ENCODE measurements around the gene ANAPC2. TPM values are rescaled to one million over a fixed set of nuclear protein-coding genes. Genes with fewer than 3 reads are reported as not detected.

Gene ANAPC2
- total RNA-seq, 1 donor from 2014 or later = 72.9 TPM

DNA sequence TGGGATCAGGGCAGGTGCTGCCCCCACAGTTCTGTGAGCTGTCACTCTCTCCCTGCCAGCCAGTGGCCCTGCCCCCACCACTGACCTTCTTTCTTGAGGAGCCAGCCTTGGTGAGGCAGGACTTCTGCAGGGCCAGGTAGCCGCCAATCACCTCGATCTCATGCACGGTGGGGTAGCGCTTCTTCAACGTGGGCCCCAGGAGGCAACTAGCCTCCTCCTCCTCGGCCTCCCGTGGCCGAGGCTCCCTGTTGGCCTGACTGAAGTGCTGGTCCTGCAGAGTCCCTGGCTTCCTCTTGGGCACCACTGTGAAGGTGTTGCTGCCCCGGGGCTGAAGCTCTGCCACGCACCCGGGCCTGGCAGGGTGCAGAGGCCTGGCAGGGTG is 10.5 kb upstream of the ANAPC2 start:
- H3K27me3 Mint-ChIP-seq (ENCODE audit: unreplicated experiment) = peaks cover 5% of the 10 kb centered on the region
- H3K9me3 Mint-ChIP-seq (ENCODE audit: unreplicated experiment) = peaks cover 3% of the 10 kb centered on the region
- DNase-seq = no peak
- H3K27ac Mint-ChIP-seq (ENCODE audit: unreplicated experiment) = no peak overlapping the region
- H3K36me3 Mint-ChIP-seq (ENCODE audit: unreplicated experiment) = no peaks in the 10 kb centered on the region
- H3K4me3 Mint-ChIP-seq (ENCODE audit: unreplicated experiment) = no peak overlapping the region
- no peak for TF ChIP-seq CTCF (IDR thresholded peaks at IDR 0.05; ENCODE audit: partially characterized antibody, unreplicated experiment)
- peaks cover 4% of the 10 kb centered on the region for H3K4me1 Mint-ChIP-seq (ENCODE audit: low read depth, unreplicated experiment)

DNA sequence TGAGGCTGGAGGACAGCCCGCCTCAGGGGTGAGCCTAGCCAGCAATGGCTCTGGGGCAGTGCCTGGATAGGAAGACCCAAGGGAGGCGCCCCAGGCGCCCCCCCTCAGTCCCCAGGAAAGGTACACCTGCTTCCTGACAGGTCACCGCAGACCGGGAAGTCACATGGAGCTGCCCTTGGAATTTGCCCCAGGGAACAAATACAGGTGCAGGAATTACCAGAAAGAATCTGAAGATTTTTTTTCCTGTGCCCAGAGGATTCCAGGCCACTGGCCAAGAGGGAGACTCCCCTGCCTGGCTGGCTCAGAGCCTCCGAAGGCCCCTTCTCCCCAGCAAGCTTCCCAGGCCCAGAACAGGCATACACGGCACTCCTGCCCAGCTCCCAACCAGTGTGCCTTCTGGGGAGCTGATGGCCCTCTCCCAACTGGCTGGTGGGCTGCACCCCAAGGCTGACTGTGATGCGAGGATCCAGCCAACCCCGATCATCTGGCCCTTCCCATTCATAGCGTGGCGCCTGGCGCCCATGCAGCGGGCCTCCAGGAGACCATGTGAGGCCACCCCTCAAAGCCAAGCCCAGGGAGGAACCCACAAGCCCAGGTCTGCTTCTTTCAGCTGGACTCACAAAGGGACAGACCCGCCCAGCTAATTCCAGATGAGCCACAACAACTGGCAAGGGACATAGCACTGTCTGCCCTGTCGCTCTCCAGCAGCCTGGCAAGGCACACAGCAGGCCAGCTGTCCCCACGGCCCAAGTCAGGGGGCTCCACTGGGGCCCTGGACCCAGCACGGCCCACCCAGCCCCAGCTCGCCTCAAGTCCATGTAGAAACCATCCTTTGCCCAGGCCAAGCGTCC is 9.9 kb upstream of the ANAPC2 start:
- no peaks in the 10 kb centered on the region for H3K36me3 Mint-ChIP-seq (ENCODE audit: unreplicated experiment)
- peaks cover 4% of the 10 kb centered on the region for H3K4me1 Mint-ChIP-seq (ENCODE audit: low read depth, unreplicated experiment)
- peaks cover 3% of the 10 kb centered on the region for H3K9me3 Mint-ChIP-seq (ENCODE audit: unreplicated experiment)
- H3K27ac Mint-ChIP-seq (ENCODE audit: unreplicated experiment) = no peak overlapping the region
- DNase-seq = no peak
- H3K27me3 Mint-ChIP-seq (ENCODE audit: unreplicated experiment) = peaks cover 5% of the 10 kb centered on the region
- H3K4me3 Mint-ChIP-seq (ENCODE audit: unreplicated experiment) = no peak overlapping the region
- no peak for TF ChIP-seq CTCF (IDR thresholded peaks at IDR 0.05; ENCODE audit: partially characterized antibody, unreplicated experiment)

DNA sequence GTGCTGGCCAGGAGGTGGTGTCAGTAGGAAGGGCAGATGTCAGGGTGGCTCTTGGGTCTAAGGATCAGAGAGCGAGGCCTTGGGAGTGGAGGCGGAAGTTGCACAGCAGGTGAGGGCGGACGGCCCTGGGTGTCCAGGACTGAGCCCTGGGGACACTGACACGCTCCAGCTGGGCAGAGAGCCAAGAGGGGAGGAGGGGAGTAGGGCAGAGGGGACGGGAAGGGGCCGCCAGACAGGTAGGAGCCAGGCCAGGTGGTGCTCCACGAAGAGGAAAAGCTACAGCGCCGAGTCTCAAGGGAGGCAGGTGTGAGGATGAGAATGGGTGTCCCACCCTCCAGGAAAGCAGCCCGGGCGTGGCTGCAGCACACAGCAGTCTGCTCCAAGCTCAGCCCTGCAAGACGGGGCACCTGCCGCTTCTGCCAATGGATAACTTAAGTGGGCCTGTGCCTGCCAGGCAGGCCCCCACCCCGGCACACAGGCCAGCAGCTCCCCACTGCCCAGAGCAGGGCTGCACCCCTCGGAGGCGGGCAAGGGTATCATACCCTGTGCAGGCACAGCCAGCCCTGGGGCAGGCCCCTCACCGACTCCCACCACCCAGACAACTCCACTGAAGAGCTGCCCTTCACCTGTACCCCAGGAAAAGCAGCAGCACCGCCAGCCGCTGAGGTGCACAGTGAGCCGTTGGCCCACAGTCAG is 7.3 kb upstream of the ANAPC2 start:
- H3K27me3 Mint-ChIP-seq (ENCODE audit: unreplicated experiment) = peaks cover 2% of the 10 kb centered on the region
- no peaks in the 10 kb centered on the region for H3K36me3 Mint-ChIP-seq (ENCODE audit: unreplicated experiment)
- H3K4me1 Mint-ChIP-seq (ENCODE audit: low read depth, unreplicated experiment) = no peaks in the 10 kb centered on the region
- H3K4me3 Mint-ChIP-seq (ENCODE audit: unreplicated experiment) = no peak overlapping the region
- DNase-seq = no peak
- H3K9me3 Mint-ChIP-seq (ENCODE audit: unreplicated experiment) = no peaks in the 10 kb centered on the region
- no peak overlapping the region for H3K27ac Mint-ChIP-seq (ENCODE audit: unreplicated experiment)
- no peak for TF ChIP-seq CTCF (IDR thresholded peaks at IDR 0.05; ENCODE audit: partially characterized antibody, unreplicated experiment)

- H3K4me3 Mint-ChIP-seq (ENCODE audit: unreplicated experiment) = no peak overlapping the region
- H3K9me3 Mint-ChIP-seq (ENCODE audit: unreplicated experiment) = no peaks in the 10 kb centered on the region
- peaks cover 2% of the 10 kb centered on the region for H3K27me3 Mint-ChIP-seq (ENCODE audit: unreplicated experiment)
- no peak overlapping the region for H3K27ac Mint-ChIP-seq (ENCODE audit: unreplicated experiment)
- no peak for DNase-seq
- H3K36me3 Mint-ChIP-seq (ENCODE audit: unreplicated experiment) = no peaks in the 10 kb centered on the region
- no peaks in the 10 kb centered on the region for H3K4me1 Mint-ChIP-seq (ENCODE audit: low read depth, unreplicated experiment)
- no peak for TF ChIP-seq CTCF (IDR thresholded peaks at IDR 0.05; ENCODE audit: partially characterized antibody, unreplicated experiment)
Measured at GRCh38 chr9:137194909-137195308, 6.5 kb upstream of the ANAPC2 start.

DNA sequence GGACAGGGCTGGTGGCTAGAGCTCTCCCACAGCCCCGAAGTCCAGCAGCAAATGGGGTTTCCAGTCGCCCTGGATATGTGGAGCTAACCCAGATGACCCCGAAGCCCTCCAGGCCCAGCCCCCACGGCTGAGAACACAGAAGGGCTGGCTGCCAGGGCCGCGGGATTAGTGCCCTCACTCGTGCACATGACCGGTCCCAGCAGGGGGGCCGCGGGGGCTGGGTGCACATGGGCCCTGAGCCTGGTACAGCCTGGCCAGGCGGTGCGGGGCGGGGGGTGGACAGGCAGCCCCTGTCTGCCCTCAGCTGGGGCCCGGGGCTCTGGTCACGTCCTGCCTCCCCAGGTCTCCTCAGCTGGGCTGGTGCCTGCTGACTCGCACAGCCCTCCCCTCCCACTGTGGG is 6.0 kb upstream of the ANAPC2 start:
- TF ChIP-seq CTCF (IDR thresholded peaks at IDR 0.05; ENCODE audit: partially characterized antibody, unreplicated experiment) = no peak
- no peak overlapping the region for H3K4me3 Mint-ChIP-seq (ENCODE audit: unreplicated experiment)

More for the DNA sequence above, 6.0 kb upstream of the ANAPC2 start:
- H3K27ac Mint-ChIP-seq (ENCODE audit: unreplicated experiment) = no peak overlapping the region
- no peak for DNase-seq
- no peaks in the 10 kb centered on the region for H3K36me3 Mint-ChIP-seq (ENCODE audit: unreplicated experiment)
- peaks cover under 1% of the 10 kb centered on the region for H3K9me3 Mint-ChIP-seq (ENCODE audit: unreplicated experiment)
- H3K4me1 Mint-ChIP-seq (ENCODE audit: low read depth, unreplicated experiment) = peaks cover 2% of the 10 kb centered on the region
- peaks cover 2% of the 10 kb centered on the region for H3K27me3 Mint-ChIP-seq (ENCODE audit: unreplicated experiment)
